CD4-positive, CD25-positive, alpha-beta regulatory T cell (primary cell): ENCODE data around the gene MROH7. TPM values are rescaled to one million over a fixed set of nuclear protein-coding genes. Genes with fewer than 3 reads are reported as not detected.
A peak's percentile ranks its signal among the peaks of the same experiment; 100 is the strongest.

Experiments
- ATAC-seq, 2 donors: fragments of 150-1000 bp; cut with Tn5 transposase; one replicate each; pipeline ENCODE4 v1.10.0; 2021; ENCODE audit warnings: low read depth in 2 of 2, moderate number of reproducible peaks in 2 of 2, moderate library complexity in 1 of 2
- DNase-seq, 3 donors: peaks; one replicate each; pipeline versions ENCODE4 v3.0.0 to v3.0.0-alpha.2; 2012 to 2022; ENCODE audit warnings: mixed read lengths in 1 of 3
- H3K27ac ChIP-seq: one replicate; pipeline ENCODE4 v1.7.0; 2013; ENCODE audit warnings: mild to moderate bottlenecking, low read length; ENCODE audit not compliant: insufficient read depth, poor library complexity, severe bottlenecking
- H3K27me3 ChIP-seq: one replicate; pipeline ENCODE4 v1.7.0; 2013; ENCODE audit warnings: low read length; ENCODE audit not compliant: control insufficient read depth, insufficient read depth
- H3K36me3 ChIP-seq: one replicate; pipeline ENCODE4 v1.7.0; 2013; ENCODE audit warnings: mild to moderate bottlenecking, low read length, moderate library complexity; ENCODE audit not compliant: control insufficient read depth, insufficient read depth
- H3K4me1 ChIP-seq: 2 replicates; pipeline ENCODE4 v1.7.0; 2013; ENCODE audit warnings: mild to moderate bottlenecking, low read length; ENCODE audit not compliant: insufficient read depth, control insufficient read depth, poor library complexity, severe bottlenecking
- H3K4me3 ChIP-seq: one replicate; pipeline ENCODE4 v1.7.0; 2013; ENCODE audit warnings: low read depth, mild to moderate bottlenecking, low read length, moderate library complexity
- H3K9me3 ChIP-seq, 2 experiments: 1 replicate in 1 of 2; 2 replicates in 1 of 2; pipeline ENCODE4 v1.7.0; 2013; ENCODE audit warnings: low read length in 2 of 2, mild to moderate bottlenecking in 1 of 2, moderate library complexity in 1 of 2; ENCODE audit not compliant: control insufficient read depth in 2 of 2
- H3K27ac Mint-ChIP-seq, 3 donors: one replicate each; pipeline ENCODE4 v1.8.0; 2020 to 2022; ENCODE audit warnings: mild to moderate bottlenecking in 3 of 3, mixed read lengths in 3 of 3, moderate library complexity in 2 of 3
- H3K27me3 Mint-ChIP-seq: one replicate; pipeline ENCODE4 v1.8.0; 2022; ENCODE audit warnings: mild to moderate bottlenecking, mixed read lengths
- H3K36me3 Mint-ChIP-seq: one replicate; pipeline ENCODE4 v1.8.0; 2020; ENCODE audit warnings: mixed read lengths
- H3K4me1 Mint-ChIP-seq, 4 donors: one replicate each; pipeline ENCODE4 v1.8.0; 2020 to 2022; ENCODE audit warnings: mixed read lengths in 4 of 4, mild to moderate bottlenecking in 1 of 4
- H3K4me3 Mint-ChIP-seq, 4 donors: one replicate each; pipeline ENCODE4 v1.8.0; 2020 to 2022; ENCODE audit warnings: mild to moderate bottlenecking in 4 of 4, mixed read lengths in 4 of 4, moderate library complexity in 3 of 4
- H3K9me3 Mint-ChIP-seq, 7 donors: one replicate each; pipeline ENCODE4 v1.8.0; 2020 to 2022; ENCODE audit warnings: mixed read lengths in 7 of 7, mild to moderate bottlenecking in 3 of 7, moderate library complexity in 2 of 7
- polyA plus RNA-seq, 4 donors: library from polyadenylated mRNA; unstranded; fragments of 300-500 nt; fragmentation: Illumina TruSeq; gene quantifications; one replicate each; pipeline ENCODE4 v1.2.3, GENCODE V29; 2021
- total RNA-seq: library from RNA; stranded (reverse); gene quantifications from one replicate; pipeline ENCODE4 v1.2.3, GENCODE V29; 2022

MROH7 gene
- total and polyA plus RNA-seq, 5 donors from 2014 or later = not detected

- H3K27ac Mint-ChIP-seq = peak overlapping the region in 1 of 3 donors; percentile 63
- H3K27me3 ChIP-seq = no peaks in the 10 kb centered on the region
- ATAC-seq (no peak), DNase-seq (no peak)
- peaks cover 0 to 2% (median 1%) of the 10 kb centered on the region in 4 donors for H3K4me1 Mint-ChIP-seq
- H3K36me3 Mint-ChIP-seq = peaks cover 29% of the 10 kb centered on the region
- H3K27ac ChIP-seq = no peak overlapping the region
- H3K36me3 ChIP-seq = peaks cover 52% of the 10 kb centered on the region
- H3K9me3 Mint-ChIP-seq = no peaks in the 10 kb centered on the region
- H3K27me3 Mint-ChIP-seq = no peaks in the 10 kb centered on the region
- H3K4me1 ChIP-seq = no peaks in the 10 kb centered on the region
- no peaks in the 10 kb centered on the region for H3K9me3 ChIP-seq
- no peak overlapping the region for H3K4me3 ChIP-seq
- no peak overlapping the region for H3K4me3 Mint-ChIP-seq
Measured at GRCh38 chr1:54743416-54744226, 102.0 kb downstream of the MROH7 start.

- Histone ChIP-seq H3K4me3 (no peak overlapping the region), H3K27ac (no peak overlapping the region), H3K36me3 (peaks cover 42% of the 10 kb centered on the region), H3K27me3 (no peaks in the 10 kb centered on the region), H3K4me1 (no peaks in the 10 kb centered on the region), H3K9me3 (no peaks in the 10 kb centered on the region)
- Mint-ChIP-seq H3K4me1 (peaks cover 0 to 2% (median 1%) of the 10 kb centered on the region in 4 donors), H3K9me3 (no peaks in the 10 kb centered on the region), H3K4me3 (no peak overlapping the region), H3K27ac (no peak overlapping the region), H3K36me3 (peaks cover 24% of the 10 kb centered on the region), H3K27me3 (no peaks in the 10 kb centered on the region)
- ATAC-seq (no peak), DNase-seq (no peak)
Measured at GRCh38 chr1:54744696-54745095, 103.1 kb downstream of the MROH7 start.

GRCh38 chr1:54745274-54745673 is 103.7 kb downstream of the MROH7 start:
- Mint-ChIP-seq H3K9me3 (no peaks in the 10 kb centered on the region), H3K27ac (no peak overlapping the region), H3K36me3 (peaks cover 18% of the 10 kb centered on the region), H3K4me1 (no peaks in the 10 kb centered on the region), H3K27me3 (no peaks in the 10 kb centered on the region), H3K4me3 (no peak overlapping the region)
- ATAC-seq (no peak), DNase-seq (no peak)
- H3K4me1 ChIP-seq = no peaks in the 10 kb centered on the region
- no peaks in the 10 kb centered on the region for H3K27me3 ChIP-seq
- H3K4me3 ChIP-seq = no peak overlapping the region
- H3K9me3 ChIP-seq = no peaks in the 10 kb centered on the region
- peaks cover 36% of the 10 kb centered on the region for H3K36me3 ChIP-seq
- H3K27ac ChIP-seq = no peak overlapping the region

GRCh38 chr1:54745864-54746263 is 104.3 kb downstream of the MROH7 start:
- Histone ChIP-seq H3K9me3 (no peaks in the 10 kb centered on the region), H3K27ac (no peak overlapping the region), H3K27me3 (no peaks in the 10 kb centered on the region), H3K4me3 (no peak overlapping the region), H3K36me3 (peaks cover 30% of the 10 kb centered on the region), H3K4me1 (no peaks in the 10 kb centered on the region)
- Mint-ChIP-seq H3K27ac (no peak overlapping the region), H3K36me3 (peaks cover 17% of the 10 kb centered on the region), H3K4me3 (no peak overlapping the region), H3K9me3 (no peaks in the 10 kb centered on the region), H3K4me1 (no peaks in the 10 kb centered on the region), H3K27me3 (no peaks in the 10 kb centered on the region)
- no peak for DNase-seq
- ATAC-seq = no peak

GRCh38 chr1:54748094-54748835 is 106.7 kb downstream of the MROH7 start:
- Mint-ChIP-seq H3K4me3 (no peak overlapping the region), H3K27ac (no peak overlapping the region), H3K36me3 (peaks cover 4% of the 10 kb centered on the region), H3K27me3 (no peaks in the 10 kb centered on the region), H3K9me3 (no peaks in the 10 kb centered on the region), H3K4me1 (no peaks in the 10 kb centered on the region)
- H3K27ac ChIP-seq = no peak overlapping the region
- ATAC-seq (no peak), DNase-seq (no peak)
- no peaks in the 10 kb centered on the region for H3K9me3 ChIP-seq
- H3K27me3 ChIP-seq = no peaks in the 10 kb centered on the region
- no peak overlapping the region for H3K4me3 ChIP-seq
- peaks cover 8% of the 10 kb centered on the region for H3K36me3 ChIP-seq
- H3K4me1 ChIP-seq = no peaks in the 10 kb centered on the region

- no peak overlapping the region for H3K4me3 Mint-ChIP-seq
- H3K9me3 Mint-ChIP-seq = no peaks in the 10 kb centered on the region
- no peak overlapping the region for H3K4me3 ChIP-seq
- H3K27ac ChIP-seq = no peak overlapping the region
- no peak overlapping the region for H3K27ac Mint-ChIP-seq
- no peaks in the 10 kb centered on the region for H3K36me3 Mint-ChIP-seq
- no peak for ATAC-seq
- H3K27me3 ChIP-seq = no peaks in the 10 kb centered on the region
- H3K36me3 ChIP-seq = no peaks in the 10 kb centered on the region
- no peaks in the 10 kb centered on the region for H3K27me3 Mint-ChIP-seq
- no peaks in the 10 kb centered on the region for H3K4me1 Mint-ChIP-seq
- no peaks in the 10 kb centered on the region for H3K4me1 ChIP-seq
- DNase-seq = no peak
- H3K9me3 ChIP-seq = no peaks in the 10 kb centered on the region
Measured at GRCh38 chr1:54750596-54750995, 109.0 kb downstream of the MROH7 start.

- Histone ChIP-seq H3K27ac (no peak overlapping the region), H3K36me3 (no peaks in the 10 kb centered on the region), H3K4me1 (no peaks in the 10 kb centered on the region), H3K9me3 (no peaks in the 10 kb centered on the region), H3K4me3 (no peak overlapping the region), H3K27me3 (no peaks in the 10 kb centered on the region)
- Mint-ChIP-seq H3K4me1 (no peaks in the 10 kb centered on the region), H3K27me3 (no peaks in the 10 kb centered on the region), H3K27ac (no peak overlapping the region), H3K36me3 (peaks cover 4% of the 10 kb centered on the region), H3K4me3 (no peak overlapping the region), H3K9me3 (no peaks in the 10 kb centered on the region)
- ATAC-seq (no peak), DNase-seq (no peak)
Measured at GRCh38 chr1:54751426-54751825, 109.8 kb downstream of the MROH7 start.
